GM21723 (cell line): ENCODE results near the gene RHBG.

Source experiments
- ATAC-seq: cut with Tn5 transposase; IDR thresholded peaks from one replicate; pipeline ENCODE4 v1.9.1; 2021; ENCODE audit warnings: mild to moderate bottlenecking, moderate library complexity; ENCODE audit not compliant: unreplicated experiment

The RHBG gene

DNA sequence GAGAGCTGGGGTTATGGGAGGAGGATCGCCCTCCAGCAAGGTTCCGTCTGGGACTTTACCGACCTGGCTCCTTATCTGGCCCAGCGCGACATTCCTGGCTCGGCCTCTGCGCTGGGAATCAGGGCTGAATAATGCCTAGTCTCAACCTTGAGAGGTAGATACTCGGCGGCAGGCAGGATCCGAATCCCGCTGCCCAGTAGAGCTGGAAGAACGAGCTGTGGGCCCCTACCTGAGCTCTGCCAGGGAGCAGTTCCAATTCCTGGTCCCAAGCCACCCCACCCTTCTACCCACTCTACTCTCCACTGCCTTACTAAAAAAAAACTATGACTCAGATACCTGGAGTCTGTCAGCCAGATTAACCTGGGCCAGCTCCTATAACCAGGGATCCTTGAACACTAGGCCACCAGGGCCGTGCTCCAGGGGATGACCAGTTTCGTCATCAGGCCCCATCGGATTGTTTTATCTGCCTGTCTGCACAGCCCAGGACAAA lies 53.6 kb downstream of the RHBG start:
- ATAC-seq, result no peak

DNA sequence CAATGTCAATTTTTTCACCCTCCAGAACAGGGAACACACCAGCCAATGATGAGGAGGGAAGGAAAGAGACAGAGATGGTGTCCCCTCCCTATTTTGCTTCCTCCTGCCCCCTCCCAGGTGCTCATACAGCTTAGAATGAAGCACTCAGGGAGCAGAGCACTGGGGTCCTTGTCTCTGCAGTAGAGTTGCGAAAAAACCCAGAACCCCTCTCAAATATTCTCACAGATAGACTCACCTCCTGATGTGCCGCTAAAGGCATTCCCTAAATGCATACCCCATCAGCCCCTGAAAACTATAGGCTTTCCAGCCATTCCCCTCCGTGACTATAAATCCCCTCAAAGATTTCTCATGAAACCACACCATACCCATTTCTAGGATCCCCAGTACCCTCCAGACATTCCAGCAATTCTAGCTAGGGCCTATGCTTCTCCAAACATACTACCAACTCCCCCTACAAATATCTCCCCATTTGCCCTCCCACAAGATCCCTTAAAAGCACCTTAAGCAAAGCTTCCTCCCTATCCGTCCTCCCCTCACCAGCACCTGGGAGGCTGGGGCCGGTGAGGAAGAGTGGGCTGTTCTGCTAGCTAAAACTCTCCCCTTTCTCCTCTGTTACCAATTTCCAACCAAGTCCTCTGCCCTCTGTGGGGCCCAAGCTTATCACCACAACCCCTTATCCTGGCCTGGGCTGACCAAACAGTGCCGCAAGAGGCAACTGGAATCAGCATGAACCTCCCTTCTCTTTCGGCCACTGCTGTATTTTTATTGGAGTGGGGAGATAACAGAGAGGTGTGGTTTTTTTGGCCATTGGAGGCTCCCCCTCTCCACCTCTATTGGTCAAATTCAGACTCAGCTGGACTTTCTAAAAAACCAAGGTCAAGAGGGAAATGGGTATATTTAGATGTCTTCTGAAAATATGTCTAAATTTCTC lies 54.7 kb downstream of the RHBG start:
- no peak for ATAC-seq

DNA sequence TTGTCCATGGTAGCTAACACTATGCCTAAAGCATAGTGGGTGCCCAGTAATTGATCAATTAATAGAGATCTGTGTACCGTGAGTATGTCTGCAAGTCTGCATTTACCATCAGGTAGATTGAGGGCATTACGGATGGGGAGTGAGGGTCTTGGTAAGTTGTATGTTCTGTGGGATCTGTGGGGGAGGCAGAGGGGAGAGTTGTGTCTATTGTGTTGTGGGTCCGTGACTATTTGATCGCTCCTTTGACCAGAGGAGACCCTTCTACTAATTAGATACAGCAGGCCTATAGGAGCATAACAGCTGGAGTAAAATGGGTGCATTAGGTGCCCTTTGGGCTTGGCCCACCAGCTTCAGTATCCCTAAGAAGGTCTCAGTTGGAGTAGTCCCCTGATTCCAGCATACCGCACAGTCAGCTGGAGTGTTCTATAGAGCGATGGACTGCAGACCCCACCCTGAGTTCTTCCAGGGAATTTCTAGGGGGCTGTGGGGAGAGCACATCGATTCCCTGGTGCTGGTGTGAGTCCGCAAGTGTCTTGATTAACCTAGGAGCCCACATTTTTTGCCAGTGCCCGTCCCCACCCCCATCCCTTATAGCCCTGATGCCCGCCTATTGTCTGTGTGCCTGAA lies 55.9 kb downstream of the RHBG start:
- ATAC-seq, result no peak

- ATAC-seq, result no peak
Observed at GRCh38 chr1:156425943-156426342, 56.9 kb downstream of the RHBG start.

DNA sequence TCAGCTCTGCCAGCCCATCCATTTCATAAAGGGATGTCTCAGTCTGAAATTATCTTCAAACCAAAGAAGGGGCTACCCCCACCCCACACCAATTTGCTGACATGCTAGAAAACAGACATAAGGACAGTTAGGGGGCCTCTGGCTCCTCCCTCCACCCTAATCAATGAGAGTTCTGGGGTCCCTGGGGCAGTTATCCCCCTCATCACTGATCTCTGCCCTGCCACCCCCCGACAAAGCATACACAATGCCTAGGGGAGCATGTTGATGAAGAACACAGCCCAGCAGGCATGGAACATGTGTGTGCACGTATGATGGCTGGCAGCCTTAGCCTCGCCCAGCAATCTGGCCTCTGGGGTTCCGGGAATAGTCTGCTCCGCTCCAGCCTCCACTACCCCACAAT lies 58.9 kb downstream of the RHBG start:
- no peak for ATAC-seq

DNA sequence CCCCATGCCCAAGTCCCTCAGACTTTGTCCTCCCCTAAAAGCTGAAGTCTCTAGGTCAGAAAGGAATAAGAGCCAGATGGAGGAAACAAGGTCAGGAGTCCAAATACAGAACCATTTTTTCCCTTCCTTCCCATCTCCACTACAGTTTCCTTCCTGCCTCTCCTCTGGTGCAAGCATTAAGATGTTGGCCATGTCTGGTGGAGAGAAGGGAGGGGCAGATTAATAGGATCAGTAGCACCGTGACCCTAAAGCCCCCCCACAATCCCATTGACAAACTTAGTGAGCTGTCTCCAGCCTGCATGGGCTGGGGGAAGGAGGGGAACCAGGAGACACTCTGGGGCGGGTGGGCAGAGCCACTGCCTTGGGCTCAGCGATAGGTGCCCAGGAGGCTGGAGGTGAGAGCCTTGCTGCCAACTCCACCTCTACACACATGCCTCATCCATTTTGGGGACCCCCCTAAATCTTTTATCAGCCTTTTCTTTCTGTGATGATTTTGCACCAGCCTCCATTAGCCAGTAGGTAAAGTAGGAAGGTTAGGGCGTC lies 59.8 kb downstream of the RHBG start:
- ATAC-seq, result no peak

- no peak for ATAC-seq
Observed at GRCh38 chr1:156429313-156430060, 60.5 kb downstream of the RHBG start.

DNA sequence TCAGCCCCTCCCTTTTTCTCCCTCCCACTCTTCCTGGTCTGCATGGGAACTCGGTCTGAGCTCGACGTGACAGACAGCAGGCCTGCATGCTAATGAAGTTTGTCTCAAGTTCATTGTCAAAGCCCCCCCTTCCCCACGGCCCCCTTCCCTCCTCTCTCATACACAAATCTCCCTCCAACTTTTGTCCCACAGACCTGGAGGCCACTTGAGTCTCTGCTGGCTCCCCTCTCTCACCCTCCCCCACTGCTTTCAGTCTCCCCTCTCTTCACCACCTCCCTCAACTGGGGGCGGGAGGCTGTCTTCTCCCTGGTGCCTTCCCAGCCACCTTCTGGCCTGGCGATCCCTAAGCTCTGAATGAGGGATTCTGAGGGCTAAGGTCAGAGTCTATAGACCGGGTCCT lies 61.3 kb downstream of the RHBG start:
- ATAC-seq, result no peak

- no peak for ATAC-seq
Observed at GRCh38 chr1:156430866-156431265, 61.9 kb downstream of the RHBG start.

DNA sequence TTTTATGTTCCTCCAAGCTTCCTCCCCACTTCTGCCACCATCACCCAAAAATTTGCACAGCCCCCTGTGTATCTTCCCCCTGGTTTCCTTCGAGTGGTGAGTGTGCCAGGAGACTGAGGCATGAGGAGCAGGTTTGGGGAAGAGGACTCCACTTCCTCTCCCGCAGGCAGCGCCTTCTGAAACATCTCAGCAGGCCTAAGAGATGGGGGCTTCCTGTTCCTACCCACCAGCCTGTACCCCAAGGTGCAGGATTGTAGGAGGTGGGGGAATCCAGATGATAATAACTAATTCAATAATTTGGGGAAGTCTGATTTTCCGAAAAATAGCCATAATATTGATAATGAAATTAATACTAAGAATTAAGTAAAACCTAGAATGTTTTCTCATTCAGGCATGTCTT lies 62.4 kb downstream of the RHBG start:
- ATAC-seq, result no peak

DNA sequence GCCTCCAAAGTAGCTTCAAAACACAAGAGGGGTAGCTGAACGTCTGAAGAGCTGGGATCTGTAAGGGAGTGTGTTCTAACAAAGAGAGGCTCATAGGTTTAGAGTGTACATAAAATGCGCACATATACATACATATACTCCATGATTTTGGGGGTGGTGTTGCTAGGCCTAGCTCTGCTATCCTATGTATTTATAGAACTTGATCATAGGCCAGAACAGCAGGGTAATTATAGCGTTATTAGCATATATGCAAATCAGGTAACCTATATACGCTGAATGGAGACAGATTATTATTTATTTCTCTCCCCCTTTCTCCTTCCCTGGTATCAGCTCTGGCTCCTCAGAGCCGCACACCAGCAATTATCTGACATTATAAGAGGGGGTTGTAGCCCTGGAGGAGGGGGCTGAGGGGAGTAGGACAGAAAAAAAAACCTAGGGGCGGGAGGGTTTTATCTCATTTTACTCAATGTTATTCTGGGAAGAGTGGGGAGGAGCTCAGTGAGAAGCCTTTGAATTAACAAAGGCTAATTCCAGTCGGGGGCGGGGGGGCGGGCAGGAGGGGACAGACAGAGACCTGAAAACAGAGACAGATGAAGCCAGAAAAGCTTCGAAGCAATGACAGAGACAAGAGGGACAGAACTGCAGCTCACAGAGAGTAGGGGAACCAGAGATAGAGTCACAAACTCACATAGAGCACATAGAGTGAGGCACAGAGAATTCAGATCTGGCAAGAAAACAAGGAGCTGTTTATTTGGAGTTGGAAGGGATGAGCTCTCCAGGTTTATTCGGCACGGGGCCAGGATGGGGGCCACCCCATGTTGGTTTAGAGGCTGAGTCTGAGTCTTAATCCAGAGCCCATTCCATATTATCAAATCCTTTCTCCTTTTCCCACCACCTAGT lies 63.0 kb downstream of the RHBG start:
- ATAC-seq, result no peak

DNA sequence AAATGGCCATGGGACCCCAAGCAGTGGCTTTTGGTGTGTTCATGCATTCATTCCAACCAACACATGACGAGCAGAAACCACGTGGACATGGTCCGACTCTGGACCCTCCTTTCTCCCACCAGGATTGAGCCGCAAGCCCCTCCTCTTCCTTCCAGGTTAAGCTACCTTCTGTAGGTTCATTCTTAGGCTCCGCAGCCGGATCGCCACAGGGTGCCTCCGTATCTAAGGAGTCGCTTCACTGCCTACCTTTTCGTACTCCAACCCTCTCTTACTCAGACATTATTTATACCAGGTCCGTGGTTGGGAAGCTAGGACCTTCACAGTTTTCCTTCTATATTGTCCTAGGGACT lies 63.6 kb downstream of the RHBG start:
- no peak for ATAC-seq

DNA sequence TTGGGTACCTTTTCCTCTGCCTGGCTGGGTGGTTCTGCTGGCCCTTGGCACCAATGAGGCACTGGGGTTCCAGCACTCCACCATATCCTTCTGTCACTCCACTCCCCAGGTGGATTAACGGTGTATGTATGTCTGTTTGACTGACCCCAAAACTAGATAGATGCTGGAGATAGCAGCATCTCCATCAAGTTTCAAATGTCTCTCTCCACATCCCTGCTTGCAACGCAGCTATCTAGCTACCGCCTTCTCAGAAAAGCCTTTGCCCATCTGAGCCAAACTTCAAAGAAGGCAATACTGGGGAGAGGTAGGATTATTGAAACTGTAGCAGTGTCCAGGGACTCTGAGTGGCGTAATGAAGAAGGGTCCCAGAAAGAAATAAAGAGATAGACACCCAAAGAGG lies 64.0 kb downstream of the RHBG start:
- no peak for ATAC-seq

- ATAC-seq, result no peak
Observed at GRCh38 chr1:156433602-156434001, 64.6 kb downstream of the RHBG start.
